Sigmoid colon (tissue), 7 donors: ENCODE data around the gene DCAF12. TPM values are rescaled to one million over a fixed set of nuclear protein-coding genes. Genes with fewer than 3 reads are reported as not detected.

Experiments
- DNase-seq: peaks from one replicate; pipeline ENCODE4 v3.0.0-alpha.2; 2019
- H3K27ac ChIP-seq, 4 donors: fragments of 200-600 bp; sonication (generic); one replicate each; pipeline ENCODE4 v1.5.1; 2016 to 2019; ENCODE audit warnings: mild to moderate bottlenecking in 1 of 4
- H3K27me3 ChIP-seq, 3 donors: fragments of 200-600 bp; sonication (generic); one replicate each; pipeline ENCODE4 v1.5.1; 2019; ENCODE audit warnings: mild to moderate bottlenecking in 1 of 3
- H3K36me3 ChIP-seq, 4 donors: fragments of 200-600 bp; sonication (generic); one replicate each; pipeline ENCODE4 v1.5.1; 2016 to 2019
- H3K4me1 ChIP-seq, 4 donors: fragments of 200-600 bp; sonication (generic); one replicate each; pipeline ENCODE4 v1.5.1; 2017 to 2019
- H3K4me3 ChIP-seq, 4 donors: fragments of 200-600 bp; sonication (generic); one replicate each; pipeline ENCODE4 v1.5.1; 2017 to 2019; ENCODE audit warnings: mild to moderate bottlenecking in 2 of 4, moderate library complexity in 1 of 4
- H3K9me3 ChIP-seq, 4 donors: fragments of 200-600 bp in 3 of 4; sonication (generic) in 3 of 4; one replicate each; pipeline versions ENCODE4 v1.5.1 to v1.6.1; 2013 to 2019
- EP300 ChIP-seq, 4 donors: sonication (generic); formaldehyde crosslinking; IDR thresholded peaks; one replicate each; pipeline ENCODE4 v1.6.1; 2017; ENCODE audit warnings: antibody characterized with exemption in 4 of 4
- POLR2A ChIP-seq, 2 donors: fragments of 450-650 bp; IDR thresholded peaks; one replicate each; pipeline ENCODE4 v1.6.1; 2016; ENCODE audit warnings: antibody characterized with exemption in 2 of 2, mild to moderate bottlenecking in 2 of 2, moderate library complexity in 2 of 2
- POLR2AphosphoS5 ChIP-seq, 4 donors: sonication (generic); formaldehyde crosslinking; IDR thresholded peaks; one replicate each; pipeline ENCODE4 v1.6.1; 2017; ENCODE audit warnings: antibody characterized with exemption in 4 of 4
- WGBS, 2 donors: extraction: QIAGEN DNeasy Blood & Tissue Kit; methylation state at CpG; one replicate each; pipeline ENCODE4 v1.1.7; 2013; 5-methylcytosine and 5-hydroxymethylcytosine counted together
- intact Hi-C: fragments of 100-400 bp; cut with DNase I; formaldehyde crosslinking; loops from one replicate; pipeline ENCODE4 v1.15.1; 2023
- polyA plus RNA-seq, 3 donors: library from polyadenylated mRNA; stranded (reverse); fragments of 200-250 nt; gene quantifications; one replicate each; pipeline ENCODE4 v1.2.3, GENCODE V29; 2013
- total RNA-seq, 4 donors: library from RNA; depleted of rRNA; stranded (reverse); fragments of >200 nt; gene quantifications; one replicate each; pipeline ENCODE4 v1.1.0, GENCODE V29; 2016
- TF ChIP-seq, protein P1 (sequence below), 4 experiments: fragments of 450-650 bp in 3 of 4; fragments of 200-600 bp in 1 of 4; IDR thresholded peaks; one replicate each; pipeline ENCODE4 v1.5.1; 2016 to 2019; ENCODE audit warnings: antibody characterized with exemption in 4 of 4, mild to moderate bottlenecking in 3 of 4, moderate library complexity in 2 of 4
- donor health status: healthy with polysubstance abuse.
- donor health status: Bipolar disorder and iron deficiency.
- donor health status: healthy.

The DCAF12 gene
- 10 to 100 TPM; 14.3 to 25.2 (median 20.2) TPM for total RNA-seq
- 10 to 100 TPM; 21.6 to 33.8 (median 28.2) TPM for polyA plus RNA-seq

DNA sequence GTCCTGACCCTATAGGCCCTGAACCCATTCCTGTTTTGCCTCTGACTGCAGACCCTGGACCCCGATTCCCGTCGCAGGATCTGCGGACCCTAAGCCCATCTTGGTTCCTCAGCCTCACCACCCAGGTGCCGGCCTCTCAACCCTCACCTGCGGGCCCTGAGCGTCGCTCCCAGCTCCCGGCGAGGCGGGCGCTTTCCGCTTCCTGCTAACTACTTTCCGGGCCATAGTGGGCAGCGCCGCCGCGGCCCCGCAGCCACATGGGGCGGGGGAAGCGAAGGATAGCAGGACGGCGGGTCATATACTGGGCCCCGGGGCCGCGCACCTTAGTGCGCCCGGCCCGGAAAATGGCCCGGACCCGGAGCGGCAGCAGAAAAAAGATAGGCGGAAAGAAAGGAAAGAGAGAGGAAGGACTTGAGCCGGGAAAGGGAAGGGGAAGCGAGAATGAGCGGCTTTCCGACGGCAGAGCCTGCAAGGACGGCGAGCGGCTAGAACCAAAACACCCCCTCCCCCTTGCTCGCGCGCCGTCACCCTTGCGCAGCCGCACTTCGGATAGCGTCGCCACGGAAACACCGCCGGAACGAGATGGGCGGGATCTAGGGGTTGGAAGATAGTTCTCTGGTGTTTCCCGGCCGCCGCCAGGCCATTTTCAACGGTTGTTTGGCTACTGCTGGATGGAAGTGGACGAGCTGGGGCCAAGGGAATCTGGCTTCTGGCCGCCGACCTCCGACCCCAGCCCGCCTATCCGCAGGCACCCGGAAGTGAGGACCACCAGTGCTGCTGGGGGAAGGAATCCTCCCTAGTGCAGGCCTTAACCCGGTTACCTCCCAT, at the start of gene DCAF12:
Gene DCAF12 (minus strand): TSS at position 492 of the 828 bp plus-strand sequence. CDS start 267 bp downstream, at position 225.
- no peaks in the 10 kb centered on the region for H3K9me3 ChIP-seq
- peak within 1 kb of the TSS; percentile 81 to 91 (median 89) for H3K27ac ChIP-seq
- peak within 1 kb of the TSS; percentile 59 to 88 (median 80) for H3K4me3 ChIP-seq
- H3K36me3 ChIP-seq, result peaks cover 0 to 21% (median 0%) of the 10 kb centered on the region in 4 donors
- TF ChIP-seq, protein P1, sequence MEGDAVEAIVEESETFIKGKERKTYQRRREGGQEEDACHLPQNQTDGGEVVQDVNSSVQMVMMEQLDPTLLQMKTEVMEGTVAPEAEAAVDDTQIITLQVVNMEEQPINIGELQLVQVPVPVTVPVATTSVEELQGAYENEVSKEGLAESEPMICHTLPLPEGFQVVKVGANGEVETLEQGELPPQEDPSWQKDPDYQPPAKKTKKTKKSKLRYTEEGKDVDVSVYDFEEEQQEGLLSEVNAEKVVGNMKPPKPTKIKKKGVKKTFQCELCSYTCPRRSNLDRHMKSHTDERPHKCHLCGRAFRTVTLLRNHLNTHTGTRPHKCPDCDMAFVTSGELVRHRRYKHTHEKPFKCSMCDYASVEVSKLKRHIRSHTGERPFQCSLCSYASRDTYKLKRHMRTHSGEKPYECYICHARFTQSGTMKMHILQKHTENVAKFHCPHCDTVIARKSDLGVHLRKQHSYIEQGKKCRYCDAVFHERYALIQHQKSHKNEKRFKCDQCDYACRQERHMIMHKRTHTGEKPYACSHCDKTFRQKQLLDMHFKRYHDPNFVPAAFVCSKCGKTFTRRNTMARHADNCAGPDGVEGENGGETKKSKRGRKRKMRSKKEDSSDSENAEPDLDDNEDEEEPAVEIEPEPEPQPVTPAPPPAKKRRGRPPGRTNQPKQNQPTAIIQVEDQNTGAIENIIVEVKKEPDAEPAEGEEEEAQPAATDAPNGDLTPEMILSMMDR (IDR thresholded peaks at IDR 0.05), result no peak
- peak; percentile 75 to 91 (median 88) for TF ChIP-seq POLR2AphosphoS5 (IDR thresholded peaks at IDR 0.05)
- peak in 1 of 4 donors; percentile 31 for TF ChIP-seq EP300 (IDR thresholded peaks at IDR 0.05)
- TF ChIP-seq POLR2A (IDR thresholded peaks at IDR 0.05), result peak; percentile 62 to 71
- H3K4me1 ChIP-seq, result peaks cover 0 to 46% (median 40%) of the 10 kb centered on the region in 4 donors
- intact Hi-C loops, result loop anchor here (1.0 to 5.0 kb wide), 5 partner anchors 52 to 254 kb away; partner anchors contain the start of genes KIF24, NUDT2, UBAP1 and UBAP2
- peak; percentile 95 for DNase-seq
- H3K27me3 ChIP-seq, result no peaks in the 10 kb centered on the region
- 0 to 1% methylated on average over 67 of the region's 67 CpGs for WGBS, 2 donors

DNA sequence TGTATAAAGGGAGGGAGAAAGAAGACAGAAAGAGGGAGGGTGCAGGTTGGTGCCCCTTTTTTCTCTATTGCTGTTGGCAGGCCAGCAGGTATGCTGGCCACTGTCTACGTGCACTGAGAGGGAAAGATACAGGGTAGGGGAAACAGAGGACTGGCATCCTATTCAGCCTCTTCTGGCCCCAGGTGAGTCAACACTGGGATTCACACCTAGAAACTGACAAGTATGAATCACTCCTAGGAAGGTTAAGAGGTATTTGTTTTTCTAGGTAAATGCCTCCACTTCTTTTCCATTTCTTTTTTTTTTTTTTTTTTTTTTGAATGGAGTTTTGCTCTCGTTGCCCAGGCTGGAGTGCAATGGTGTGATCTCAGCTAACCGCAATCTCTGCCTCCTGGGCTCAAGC, 49.6 kb upstream of the DCAF12 start:
- Histone ChIP-seq H3K4me1 (peaks cover 0 to 18% (median 11%) of the 10 kb centered on the region in 4 donors), H3K4me3 (no peak overlapping the region), H3K9me3 (no peaks in the 10 kb centered on the region), H3K36me3 (no peaks in the 10 kb centered on the region), H3K27ac (no peak overlapping the region), H3K27me3 (no peaks in the 10 kb centered on the region)
- 79 to 80% methylated on average over 3 of the region's 3 CpGs for WGBS, 2 donors
- no peak for DNase-seq
- intact Hi-C loops, result loop anchor here (5.0 kb wide), 2 partner anchors 129 to 151 kb away; partner anchors contain the start of genes KIF24, NUDT2 and UBAP2
- TF ChIP-seq, protein P1 (IDR thresholded peaks at IDR 0.05), result no peak
- TF ChIP-seq EP300 (IDR thresholded peaks at IDR 0.05) (no peak), POLR2AphosphoS5 (IDR thresholded peaks at IDR 0.05) (no peak), POLR2A (IDR thresholded peaks at IDR 0.05) (no peak)

DNA sequence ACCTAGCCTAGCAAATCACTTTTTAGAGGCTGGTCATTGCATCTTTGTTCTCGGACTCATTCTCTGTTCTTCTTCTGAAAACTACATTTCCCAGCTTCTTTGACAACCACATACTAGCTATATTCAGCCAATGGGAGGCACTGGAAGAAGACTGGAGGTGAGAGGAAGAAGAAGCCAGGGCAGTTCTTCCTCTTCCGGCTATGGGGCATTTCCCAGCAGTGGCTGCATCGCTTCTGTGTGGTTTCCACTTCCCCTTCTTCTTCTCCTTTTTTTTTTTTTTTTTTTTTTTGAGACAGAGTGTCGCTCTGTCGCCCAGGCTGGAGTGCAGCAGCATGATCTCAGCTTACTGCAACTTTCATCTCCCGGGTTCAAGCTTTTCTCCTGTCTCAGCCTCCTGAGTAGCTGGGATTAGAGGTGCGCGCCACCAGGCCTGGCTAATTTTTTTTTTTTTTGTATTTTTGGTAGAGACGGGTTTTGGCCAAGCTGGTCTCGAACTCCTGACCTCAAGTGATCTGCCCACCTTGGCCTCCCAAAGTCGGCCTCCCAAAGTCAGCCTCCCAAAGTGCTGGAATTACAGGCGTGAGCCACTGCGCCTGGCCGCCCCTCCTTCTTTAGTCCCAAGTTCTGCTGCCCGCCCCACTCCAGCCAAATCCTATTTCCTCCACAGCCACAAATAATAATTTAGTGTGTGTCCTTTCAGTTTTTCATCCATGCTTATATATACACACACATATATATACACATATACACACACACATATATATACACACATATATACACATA, 45.4 kb upstream of the DCAF12 start:
- Histone ChIP-seq H3K27me3 (no peaks in the 10 kb centered on the region), H3K36me3 (no peaks in the 10 kb centered on the region), H3K9me3 (no peaks in the 10 kb centered on the region), H3K4me1 (no peaks in the 10 kb centered on the region), H3K27ac (no peak overlapping the region), H3K4me3 (no peak overlapping the region)
- TF ChIP-seq, protein P1 (IDR thresholded peaks at IDR 0.05), result no peak
- TF ChIP-seq EP300 (IDR thresholded peaks at IDR 0.05), result no peak
- no peak for TF ChIP-seq POLR2AphosphoS5 (IDR thresholded peaks at IDR 0.05)
- no peak for TF ChIP-seq POLR2A (IDR thresholded peaks at IDR 0.05)
- intact Hi-C loops, result no loop called here
- no peak for DNase-seq
- 78 to 92% methylated on average over 15 of the region's 15 CpGs for WGBS, 2 donors

DNA sequence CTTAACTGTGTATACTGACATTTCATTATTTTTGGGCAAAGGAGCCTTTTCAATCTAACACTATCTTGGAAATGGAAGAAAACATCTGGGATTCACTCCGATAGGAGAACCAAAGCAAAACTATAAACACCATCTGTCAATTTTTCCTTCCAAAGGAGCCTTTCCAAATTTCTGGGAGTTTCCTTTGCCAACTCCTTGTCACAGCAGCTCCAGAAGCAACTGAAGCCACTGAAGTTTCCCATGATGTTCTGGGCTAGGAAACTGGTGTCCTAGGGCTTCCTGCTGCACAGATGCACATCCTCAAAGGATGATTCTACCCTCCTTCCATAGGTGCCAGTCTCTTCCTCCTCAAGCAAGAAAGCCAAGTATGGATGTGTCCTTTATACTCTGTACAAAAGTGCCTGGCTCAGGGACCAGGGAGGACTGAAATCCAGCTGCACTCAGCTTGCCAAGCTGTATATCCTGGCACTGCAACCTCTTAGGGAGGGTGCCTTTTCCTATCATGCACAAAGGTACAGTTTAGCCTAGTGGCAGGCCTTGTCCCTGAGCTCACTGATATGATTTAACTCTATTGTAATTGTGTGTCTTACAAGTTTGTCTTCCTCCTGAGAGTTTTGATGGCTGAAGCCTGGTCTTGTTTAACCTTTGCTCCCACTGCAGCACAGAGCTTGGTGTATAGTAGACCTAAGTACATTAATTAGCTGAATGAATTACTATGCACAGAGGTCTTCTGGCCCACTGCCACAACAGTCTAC, 43.9 kb upstream of the DCAF12 start:
- Histone ChIP-seq H3K4me1 (no peaks in the 10 kb centered on the region), H3K27me3 (no peaks in the 10 kb centered on the region), H3K36me3 (no peaks in the 10 kb centered on the region), H3K9me3 (no peaks in the 10 kb centered on the region), H3K4me3 (no peak overlapping the region), H3K27ac (peak overlapping the region in 1 of 4 donors; percentile 1)
- intact Hi-C loops, result no loop called here
- no peak for DNase-seq
- no peak for TF ChIP-seq POLR2A (IDR thresholded peaks at IDR 0.05)
- TF ChIP-seq, protein P1 (IDR thresholded peaks at IDR 0.05), result no peak
- no peak for TF ChIP-seq EP300 (IDR thresholded peaks at IDR 0.05)
- TF ChIP-seq POLR2AphosphoS5 (IDR thresholded peaks at IDR 0.05), result no peak
- 68 to 81% methylated on average over 1 of the region's 1 CpG for WGBS, 2 donors
